Measurements from ENCODE around the gene RERE.
"Not testable (repeated sequence)": the region's sequence is repeated elsewhere in the genome, so short reads cannot be mapped to it uniquely, and the experiment has no call there.

The RERE gene

GRCh38 chr1:8796812-8797211 lies 20.6 kb downstream of the RERE start:
- no peak for ATAC-seq

- ATAC-seq = no peak
These were observed 22.8 kb downstream of the RERE start for GRCh38 chr1:8794605-8795004.

GRCh38 chr1:8791819-8792218 lies 25.6 kb downstream of the RERE start:
- no peak for ATAC-seq

- no peak for ATAC-seq
These were observed 26.5 kb downstream of the RERE start for GRCh38 chr1:8790987-8791386.

GRCh38 chr1:8790478-8790877 lies 27.0 kb downstream of the RERE start:
- ATAC-seq = no peak

- ATAC-seq = no peak
These were observed 27.9 kb downstream of the RERE start for GRCh38 chr1:8789314-8790214.

- no peak for ATAC-seq
These were observed 30.2 kb downstream of the RERE start for GRCh38 chr1:8787218-8787617.

- not testable (repeated sequence) for ATAC-seq
These were observed 31.2 kb downstream of the RERE start for GRCh38 chr1:8786204-8786603.

- no peak for ATAC-seq
These were observed 34.5 kb downstream of the RERE start for GRCh38 chr1:8782955-8783354.

GRCh38 chr1:8782001-8782620 lies 35.3 kb downstream of the RERE start:
- ATAC-seq = no peak

- no peak for ATAC-seq
These were observed 37.0 kb downstream of the RERE start for GRCh38 chr1:8780405-8780804.

GRCh38 chr1:8777867-8778266 lies 39.6 kb downstream of the RERE start:
- ATAC-seq = peak; percentile 56 to 76

- ATAC-seq = no peak
These were observed 41.3 kb downstream of the RERE start for GRCh38 chr1:8776104-8776503.

- ATAC-seq = no peak
These were observed 50.4 kb downstream of the RERE start for GRCh38 chr1:8767006-8767405.

- no peak for ATAC-seq
These were observed 52.2 kb downstream of the RERE start for GRCh38 chr1:8765198-8765597.

- no peak for ATAC-seq
These were observed 53.0 kb downstream of the RERE start for GRCh38 chr1:8764293-8764937.

- ATAC-seq = no peak
These were observed 53.6 kb downstream of the RERE start for GRCh38 chr1:8763888-8764287.

GRCh38 chr1:8754993-8755392 lies 62.4 kb downstream of the RERE start:
- no peak for ATAC-seq

- ATAC-seq = no peak
These were observed 63.2 kb downstream of the RERE start for GRCh38 chr1:8754247-8754650.

GRCh38 chr1:8753736-8754135 lies 63.7 kb downstream of the RERE start:
- ATAC-seq = no peak

- ATAC-seq = no peak
These were observed 64.3 kb downstream of the RERE start for GRCh38 chr1:8752921-8753713.

GRCh38 chr1:8752411-8752810 lies 65.0 kb downstream of the RERE start:
- ATAC-seq = peak in 1 of 2 donors; percentile 66

- ATAC-seq = no peak
These were observed 65.5 kb downstream of the RERE start for GRCh38 chr1:8751984-8752383.
